Neural cell (in vitro differentiated cells): ENCODE results near the gene ZCCHC17. TPM values are rescaled to one million over a fixed set of nuclear protein-coding genes. Genes with fewer than 3 reads are reported as not detected.
A peak's percentile ranks its signal among the peaks of the same experiment; 100 is the strongest.

Experiments
- H2AFZ ChIP-seq: fragments of 200-600, 300-800 bp; sonication (generic), shearing (Covaris generic); 2 replicates; pipeline ENCODE4 v1.6.0; 2014; ENCODE audit warnings: low read depth, mild to moderate bottlenecking, antibody characterized with exemption, low read length, moderate library complexity
- H3F3A ChIP-seq: fragments of 200-600 bp; shearing (Covaris generic); 2 replicates; pipeline ENCODE4 v1.6.1; 2016; ENCODE audit warnings: mild to moderate bottlenecking, moderate library complexity, mixed read lengths, antibody characterized with exemption, low read length; ENCODE audit not compliant: insufficient read depth, poor library complexity, severe bottlenecking
- H3K27ac ChIP-seq: fragments of 200-600, 300-800 bp; sonication (generic), shearing (Covaris generic); 2 replicates; pipeline ENCODE4 v1.5.1; 2014; ENCODE audit warnings: mild to moderate bottlenecking, low read length, moderate library complexity
- H3K27me3 ChIP-seq: fragments of 300-800, 200-600 bp; sonication (generic), shearing (Covaris generic); 2 replicates; pipeline ENCODE4 v1.6.0; 2014; ENCODE audit warnings: mild to moderate bottlenecking, low read depth, low read length, moderate library complexity; ENCODE audit not compliant: insufficient read depth
- H3K36me3 ChIP-seq: fragments of 300-800, 200-600 bp; sonication (generic), shearing (Covaris generic); 2 replicates; pipeline ENCODE4 v1.5.1; 2014; ENCODE audit warnings: mild to moderate bottlenecking, antibody characterized with exemption, low read length, moderate library complexity; ENCODE audit not compliant: insufficient read depth
- H3K4me2 ChIP-seq: fragments of 300-800, 200-600 bp; sonication (generic), shearing (Covaris generic); 2 replicates; pipeline ENCODE4 v1.6.0; 2014; ENCODE audit warnings: mild to moderate bottlenecking, low read length
- H3K4me3 ChIP-seq: fragments of 300-800, 200-600 bp; sonication (generic), shearing (Covaris generic); 2 replicates; pipeline ENCODE4 v1.5.1; 2014; ENCODE audit warnings: mild to moderate bottlenecking, low read length, moderate library complexity
- H3K79me2 ChIP-seq: fragments of 200-600 bp; shearing (Covaris generic); replicated peaks from 2 replicates; pipeline ENCODE4 v1.6.0; 2014; ENCODE audit warnings: mild to moderate bottlenecking, low read length, moderate library complexity; ENCODE audit not compliant: insufficient read depth
- H3K9ac ChIP-seq: fragments of 300-800, 200-600 bp; sonication (generic), shearing (Covaris generic); 2 replicates; pipeline ENCODE4 v1.6.1; 2016; ENCODE audit warnings: mild to moderate bottlenecking, low read length, mixed read lengths
- H3K9me2 ChIP-seq: fragments of 200-600 bp; shearing (Covaris generic); 2 replicates; pipeline ENCODE4 v1.6.1; 2016; ENCODE audit warnings: mild to moderate bottlenecking, low read length, mixed read lengths; ENCODE audit not compliant: insufficient read depth
- H3K9me3 ChIP-seq: fragments of 200-600, 300-800 bp; sonication (generic), shearing (Covaris generic); 2 replicates; pipeline ENCODE4 v1.6.1; 2016; ENCODE audit warnings: mild to moderate bottlenecking, mixed run types, low read length, moderate library complexity, mixed read lengths
- H4K20me1 ChIP-seq: fragments of 200-600 bp; shearing (Covaris generic); 2 replicates; pipeline ENCODE4 v1.6.1; 2016; ENCODE audit warnings: mild to moderate bottlenecking, mixed run types; ENCODE audit not compliant: insufficient read depth
- CTCF ChIP-seq: fragments of 450-650 bp; IDR thresholded peaks from 2 replicates; pipeline ENCODE4 v1.5.1; 2014; ENCODE audit warnings: antibody characterized with exemption, mild to moderate bottlenecking, moderate library complexity; ENCODE audit not compliant: poor library complexity, severe bottlenecking
- EP300 ChIP-seq: fragments of 450-650 bp; conservative IDR thresholded peaks from 2 replicates; pipeline ENCODE4 v1.6.1; 2014; ENCODE audit warnings: antibody characterized with exemption, mild to moderate bottlenecking, moderate library complexity; ENCODE audit not compliant: poor library complexity, severe bottlenecking
- EZH2 ChIP-seq: fragments of 200-600, 300-800 bp; shearing (Covaris generic), sonication (generic); IDR thresholded peaks from 2 replicates; pipeline ENCODE4 v1.6.1; 2014; ENCODE audit warnings: antibody characterized with exemption, low read length, borderline replicate concordance, mild to moderate bottlenecking; ENCODE audit not compliant: insufficient read depth, poor library complexity, severe bottlenecking
- MXI1 ChIP-seq: fragments of 450-650 bp; conservative IDR thresholded peaks from 2 replicates; pipeline ENCODE4 v1.6.1; 2014; ENCODE audit warnings: antibody characterized with exemption, mild to moderate bottlenecking; ENCODE audit not compliant: poor library complexity, severe bottlenecking
- POLR2AphosphoS5 ChIP-seq: IDR thresholded peaks from 2 replicates; pipeline ENCODE4 v1.6.1; 2012
- RAD21 ChIP-seq: fragments of 450-650 bp; conservative IDR thresholded peaks from 2 replicates; pipeline ENCODE4 v1.6.1; 2014; ENCODE audit warnings: antibody characterized with exemption, mild to moderate bottlenecking, moderate library complexity
- REST ChIP-seq: IDR thresholded peaks from 2 replicates; pipeline ENCODE4 v1.6.1; 2012; ENCODE audit warnings: borderline replicate concordance
- SMC3 ChIP-seq: fragments of 450-650 bp; conservative IDR thresholded peaks from 2 replicates; pipeline ENCODE4 v1.6.1; 2014; ENCODE audit warnings: antibody characterized with exemption, mild to moderate bottlenecking, moderate library complexity; ENCODE audit not compliant: poor library complexity
- TAF1 ChIP-seq: IDR thresholded peaks from 2 replicates; pipeline ENCODE4 v1.6.1; 2012; ENCODE audit warnings: low read depth
- polyA plus RNA-seq: library from polyadenylated mRNA; depleted of rRNA; stranded (reverse); fragments of >200 nt; gene quantifications from 2 replicates; pipeline ENCODE4 v1.2.3, GENCODE V29; 2014

Gene ZCCHC17
- polyA plus RNA-seq, 1 donor from 2014 or later: 146 TPM

- Histone ChIP-seq H2AFZ (no peak overlapping the region), H3K4me2 (peak overlapping the region; percentile 61), H3K9me2 (no peaks in the 10 kb centered on the region), H3F3A (peaks cover 3% of the 10 kb centered on the region), H3K36me3 (no peaks in the 10 kb centered on the region), H4K20me1 (no peaks in the 10 kb centered on the region), H3K79me2 (peaks cover 58% of the 10 kb centered on the region), H3K9ac (no peak overlapping the region), H3K4me3 (peak overlapping the region; percentile 86), H3K9me3 (no peaks in the 10 kb centered on the region), H3K27me3 (no peaks in the 10 kb centered on the region), H3K27ac (no peak overlapping the region)
- TF ChIP-seq CTCF (no peak), REST (no peak), MXI1 (no peak), EP300 (no peak), EZH2 (no peak), RAD21 (no peak), TAF1 (no peak), SMC3 (no peak), POLR2AphosphoS5 (no peak)
Observed at GRCh38 chr1:31299365-31299764, 2.5 kb downstream of the ZCCHC17 start.

GRCh38 chr1:31300193-31300592 lies 3.4 kb downstream of the ZCCHC17 start:
- Histone ChIP-seq H3K4me3 (peak overlapping the region; percentile 86), H3K9me2 (no peaks in the 10 kb centered on the region), H3K27me3 (no peaks in the 10 kb centered on the region), H3K27ac (no peak overlapping the region), H3K79me2 (peaks cover 62% of the 10 kb centered on the region), H3K9me3 (no peaks in the 10 kb centered on the region), H3K36me3 (no peaks in the 10 kb centered on the region), H3F3A (peaks cover 3% of the 10 kb centered on the region), H3K9ac (no peak overlapping the region), H2AFZ (no peak overlapping the region), H3K4me2 (no peak overlapping the region), H4K20me1 (no peaks in the 10 kb centered on the region)
- TF ChIP-seq EZH2: no peak
- no peak for TF ChIP-seq SMC3
- no peak for TF ChIP-seq CTCF
- no peak for TF ChIP-seq REST
- TF ChIP-seq EP300: no peak
- TF ChIP-seq TAF1: no peak
- TF ChIP-seq RAD21: no peak
- TF ChIP-seq POLR2AphosphoS5: no peak
- TF ChIP-seq MXI1: no peak
